ENCODE results near the gene NEDD4. TPM values are rescaled to one million over a fixed set of nuclear protein-coding genes. Genes with fewer than 3 reads are reported as not detected.
A peak's percentile ranks its signal among the peaks of the same experiment; 100 is the strongest.
"Not testable (repeated sequence)": the region's sequence is repeated elsewhere in the genome, so short reads cannot be mapped to it uniquely, and the experiment has no call there.

NEDD4 gene
- polyA plus RNA-seq (ENCODE audit: insufficient read length in 4 of 4): 10 to 100 TPM; 14.9 to 17.5 (median 15.9) TPM

DNA sequence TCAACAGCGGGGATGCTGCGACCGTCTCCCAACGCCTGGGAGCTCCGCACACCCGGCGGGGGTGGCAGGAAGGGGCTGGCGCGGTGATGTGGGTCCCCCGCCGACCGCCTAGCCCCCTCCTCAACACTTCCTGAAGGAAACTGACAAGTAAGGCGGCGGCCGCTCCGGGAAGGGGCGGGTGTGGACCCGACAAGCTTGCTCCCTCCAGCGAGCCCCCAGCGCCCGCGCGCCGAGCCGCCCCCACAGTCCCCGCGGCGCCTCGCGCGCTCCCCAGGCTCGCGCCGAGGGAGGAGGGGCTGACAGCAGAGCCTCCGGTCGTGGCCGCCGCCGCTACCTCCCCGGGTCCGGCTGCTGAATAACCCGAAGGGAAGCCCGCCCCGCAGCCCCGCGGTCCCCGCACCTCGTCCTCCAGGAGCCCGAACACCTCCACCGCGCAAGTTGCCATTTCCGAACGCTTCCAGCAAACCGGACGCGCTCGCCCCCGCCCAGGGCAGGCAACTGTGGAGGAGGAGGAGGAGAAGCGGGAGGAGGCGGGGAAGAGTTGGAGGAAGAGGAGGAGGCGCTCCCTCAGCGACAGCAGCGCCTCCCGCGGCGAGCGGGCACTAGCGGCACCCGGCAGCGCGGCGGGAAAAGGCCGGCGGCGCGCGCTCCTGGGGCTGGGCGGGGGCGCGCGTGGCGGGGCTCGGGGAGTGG is at the start of gene NEDD4:
TSS of gene NEDD4 (minus strand) at position 502 of the 693 bp plus-strand sequence. CDS start at position 445, 57 bp downstream.
- DNase-seq (ENCODE audit: low read depth in 4 of 4, low spot score in 3 of 4): peak; percentile 74 to 83 (median 78)

DNA sequence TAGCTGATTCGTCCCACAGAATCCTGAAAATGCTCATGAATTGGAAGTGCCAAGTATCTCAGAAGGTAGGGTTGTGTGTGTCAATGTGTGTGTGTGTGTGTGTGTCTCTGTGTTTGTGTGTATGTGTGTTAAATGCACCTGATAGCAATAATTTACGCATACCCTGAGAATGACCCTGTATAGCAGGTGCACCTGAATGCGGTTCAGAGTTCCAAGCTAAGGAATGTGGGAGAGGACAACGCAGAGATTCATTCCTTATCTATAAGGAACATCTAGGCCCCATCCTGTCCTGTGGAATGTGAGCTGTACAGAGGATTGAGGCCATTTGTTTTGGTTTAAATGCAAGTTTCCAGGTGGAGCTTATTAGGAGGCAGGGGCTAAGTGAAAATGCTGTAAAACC is 49.1 kb upstream of the NEDD4 start:
- DNase-seq (ENCODE audit: low read depth in 4 of 4, low spot score in 3 of 4): no peak

DNA sequence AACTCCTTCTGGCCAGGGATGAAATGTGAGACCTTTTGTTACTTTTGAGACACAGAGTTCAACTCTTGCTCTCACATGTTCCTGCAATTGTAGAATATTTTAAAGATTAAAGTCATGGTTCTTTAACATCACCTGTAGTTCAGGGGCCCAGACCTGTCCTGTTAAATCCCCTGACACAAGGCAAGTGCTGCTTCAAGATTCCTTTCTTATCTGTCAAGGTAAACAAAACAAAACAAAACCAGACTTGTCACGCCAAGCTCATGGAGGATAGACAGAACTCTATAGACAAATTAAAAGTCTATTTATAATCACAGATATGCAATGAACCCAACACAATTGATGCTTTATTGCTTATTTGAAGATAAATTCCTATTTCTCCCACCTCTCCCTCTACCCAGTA is 48.6 kb upstream of the NEDD4 start:
- no peak for DNase-seq (ENCODE audit: low read depth in 4 of 4, low spot score in 3 of 4)

DNA sequence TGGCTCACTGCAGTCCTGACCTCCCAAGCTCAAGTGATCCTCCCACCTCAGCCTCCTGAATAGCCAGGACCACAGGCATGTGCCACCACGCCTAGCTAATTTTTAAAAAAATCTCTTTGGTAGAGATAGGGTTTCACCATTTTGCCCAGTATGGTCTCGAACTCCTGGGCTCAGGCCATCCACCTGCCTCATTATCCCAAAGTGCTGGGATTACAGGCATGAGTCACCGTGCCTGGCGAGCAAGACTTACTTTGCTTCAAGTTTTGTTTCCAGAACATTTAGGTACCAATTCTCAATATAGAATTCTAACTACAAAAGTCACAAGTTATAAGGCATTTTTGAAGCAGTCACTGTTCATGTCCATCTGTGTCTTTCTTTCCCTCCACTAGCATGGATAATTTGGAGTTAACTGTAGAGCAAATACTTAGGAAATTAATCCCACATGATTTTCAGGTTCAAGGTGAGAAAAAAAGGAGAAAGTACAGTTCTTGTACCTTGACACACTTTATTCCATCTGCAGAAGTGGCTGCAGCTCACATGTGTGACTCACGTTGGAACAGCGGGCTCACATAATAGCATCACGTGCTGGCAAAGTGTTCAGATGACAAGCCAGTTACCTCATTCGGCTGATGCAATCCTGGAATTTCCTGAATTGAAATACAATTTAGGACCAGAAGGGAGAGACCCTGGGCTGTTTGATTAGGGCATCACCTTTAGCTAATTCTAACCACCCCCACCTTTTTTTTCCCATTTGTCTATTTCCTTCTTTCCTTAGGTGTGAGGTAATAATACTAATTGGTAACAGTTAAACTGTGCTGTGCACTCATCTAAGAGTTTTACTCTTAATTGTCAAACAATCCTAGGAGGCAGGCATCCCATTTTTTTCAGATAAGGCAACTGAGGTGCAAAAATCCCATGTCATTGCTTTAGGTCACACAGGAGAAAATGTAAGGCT is 46.9 kb upstream of the NEDD4 start:
- peak in 2 of 4 donors; percentile 18 to 22 for DNase-seq (ENCODE audit: low read depth in 4 of 4, low spot score in 3 of 4)

DNA sequence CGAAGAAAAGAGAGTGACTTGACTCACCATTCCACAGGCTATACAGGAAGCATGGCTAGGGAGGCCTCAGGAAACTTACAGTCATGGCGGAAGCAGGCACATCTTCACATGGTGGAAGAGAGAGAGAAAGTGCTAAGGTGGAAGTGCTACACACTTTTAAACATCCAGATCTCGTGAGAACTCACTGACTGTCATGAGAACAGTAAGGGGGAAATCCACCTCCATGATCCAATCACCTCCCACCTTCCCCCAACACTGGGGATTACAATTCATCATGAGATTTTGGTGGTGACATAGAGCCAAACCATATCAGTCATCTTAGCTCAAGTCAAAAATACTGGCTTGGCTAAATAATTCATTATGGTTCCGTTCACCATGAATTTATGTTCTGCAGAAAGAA is 45.3 kb upstream of the NEDD4 start:
- no peak for DNase-seq (ENCODE audit: low read depth in 4 of 4, low spot score in 3 of 4)

DNA sequence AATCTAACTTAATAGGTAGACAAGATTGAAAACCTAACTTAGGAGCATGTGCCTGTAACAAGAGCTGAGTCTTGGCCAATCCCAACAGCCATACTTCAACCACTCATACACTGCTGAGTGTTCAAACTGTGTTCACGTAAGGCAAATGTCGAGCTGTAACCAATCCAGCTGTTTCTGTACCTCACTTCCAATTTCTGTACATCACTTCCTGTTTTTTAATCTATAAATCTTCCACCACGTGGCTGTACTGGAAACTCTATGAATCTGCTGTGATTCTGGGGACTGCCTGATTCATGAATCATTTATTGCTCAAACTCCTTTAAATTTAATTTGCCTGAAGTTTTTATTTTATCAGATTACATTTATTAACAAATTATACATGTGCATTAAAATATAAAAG is 44.6 kb upstream of the NEDD4 start:
- no peak for DNase-seq (ENCODE audit: low read depth in 4 of 4, low spot score in 3 of 4)

DNA sequence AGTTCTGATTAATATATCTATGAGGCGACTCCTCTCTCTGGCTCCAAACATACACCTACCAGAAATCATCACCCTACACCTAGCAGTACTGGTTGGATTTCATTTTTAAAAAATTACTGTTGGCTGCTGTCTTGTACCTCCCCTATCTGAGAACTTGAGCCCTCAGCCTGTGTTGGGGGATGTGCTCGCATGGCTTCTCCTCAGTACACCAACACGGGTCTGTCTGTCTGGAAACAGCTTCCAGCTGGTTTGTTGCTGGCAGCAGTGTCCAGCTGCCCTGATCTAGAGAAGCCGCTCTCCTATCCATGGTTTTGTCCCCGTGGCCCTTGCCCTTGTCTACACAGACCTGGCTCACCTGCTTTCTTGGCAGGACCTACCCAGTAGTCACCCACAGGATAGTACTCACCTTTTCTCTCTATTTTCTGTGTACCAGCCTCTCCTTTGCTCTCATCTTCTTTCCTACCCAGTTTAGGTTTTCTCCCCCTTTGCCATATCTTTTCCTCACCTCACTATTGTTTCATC is 43.2 kb upstream of the NEDD4 start:
- no peak for DNase-seq (ENCODE audit: low read depth in 4 of 4, low spot score in 3 of 4)

DNA sequence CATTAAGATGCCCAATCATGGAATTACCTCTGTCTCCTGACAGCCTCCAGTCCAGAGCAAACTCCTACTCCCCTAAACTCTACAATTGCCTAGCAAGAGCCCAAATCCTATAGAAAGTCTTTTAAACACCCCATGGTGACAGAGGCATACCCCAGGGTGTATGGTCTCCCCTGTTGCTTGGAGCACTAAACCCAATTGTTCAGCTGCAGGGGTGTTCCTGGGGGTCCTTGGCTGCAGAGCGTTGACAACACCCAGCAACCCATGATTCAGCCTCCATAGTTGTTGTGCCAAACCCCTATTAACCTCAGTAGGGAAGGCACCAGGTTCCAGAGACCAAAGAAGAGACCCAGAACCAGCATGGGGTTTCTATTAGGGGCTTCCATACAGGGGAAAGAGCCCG is 41.8 kb upstream of the NEDD4 start:
- no peak for DNase-seq (ENCODE audit: low read depth in 4 of 4, low spot score in 3 of 4)

DNA sequence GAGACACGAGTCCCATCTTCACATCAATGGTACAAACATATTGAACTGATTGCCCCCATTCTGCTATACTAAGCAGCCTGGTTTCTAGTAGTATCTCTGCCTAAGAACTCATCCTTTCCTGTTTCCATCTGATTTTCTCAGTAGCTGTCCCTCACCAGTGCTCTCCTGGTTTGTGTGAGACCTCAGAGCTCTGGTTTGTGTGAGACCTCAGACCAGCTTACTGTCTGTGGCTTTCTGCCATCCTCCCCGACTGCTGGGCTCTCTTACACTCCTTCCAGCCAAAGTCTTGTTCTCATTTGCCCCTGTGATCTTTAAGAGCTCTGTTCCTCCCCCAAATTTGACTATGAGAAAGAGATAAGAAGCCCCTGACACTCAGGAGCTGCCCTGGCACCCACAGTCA is 41.1 kb upstream of the NEDD4 start:
- DNase-seq (ENCODE audit: low read depth in 4 of 4, low spot score in 3 of 4): no peak

DNA sequence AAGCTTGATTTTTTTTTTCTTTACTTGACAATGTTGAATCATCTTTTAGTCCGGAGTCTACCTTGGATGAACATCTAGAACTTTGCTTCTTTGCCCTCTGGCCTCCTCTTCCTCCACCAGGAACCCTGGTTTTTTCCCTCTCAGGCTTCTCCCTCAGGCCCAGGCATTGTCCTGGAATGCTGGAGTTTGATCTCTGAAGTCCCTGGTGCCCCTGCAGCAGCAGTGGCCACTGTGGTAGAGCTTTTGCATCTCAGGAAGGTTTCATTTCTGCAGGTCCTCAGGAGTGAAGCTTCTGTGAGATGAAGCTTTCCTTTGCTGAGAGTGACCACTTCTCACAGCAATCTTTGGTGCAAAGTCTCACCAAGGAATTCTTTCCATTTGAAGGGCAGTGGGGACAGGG is 39.0 kb upstream of the NEDD4 start:
- DNase-seq (ENCODE audit: low read depth in 4 of 4, low spot score in 3 of 4): no peak

DNA sequence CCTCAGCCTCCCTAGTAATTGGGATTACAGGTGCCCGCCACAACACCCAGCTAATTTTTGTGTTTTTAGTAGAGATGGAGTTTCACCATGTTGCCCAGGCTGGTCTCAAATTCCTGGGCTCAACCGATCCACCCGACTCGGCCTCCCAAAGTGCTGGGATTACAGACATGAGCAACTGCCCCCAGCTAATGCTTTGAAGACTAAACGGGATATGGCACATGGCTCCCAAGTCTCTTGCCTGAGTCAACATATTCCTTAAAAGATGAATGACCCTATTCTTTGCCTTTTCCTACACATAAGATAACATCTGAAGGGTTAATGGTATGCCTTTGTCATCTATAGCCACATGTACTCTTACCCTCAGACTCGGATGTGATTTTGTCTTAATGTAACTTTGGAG is 38.4 kb upstream of the NEDD4 start:
- DNase-seq (ENCODE audit: low read depth in 4 of 4, low spot score in 3 of 4): no peak

DNA sequence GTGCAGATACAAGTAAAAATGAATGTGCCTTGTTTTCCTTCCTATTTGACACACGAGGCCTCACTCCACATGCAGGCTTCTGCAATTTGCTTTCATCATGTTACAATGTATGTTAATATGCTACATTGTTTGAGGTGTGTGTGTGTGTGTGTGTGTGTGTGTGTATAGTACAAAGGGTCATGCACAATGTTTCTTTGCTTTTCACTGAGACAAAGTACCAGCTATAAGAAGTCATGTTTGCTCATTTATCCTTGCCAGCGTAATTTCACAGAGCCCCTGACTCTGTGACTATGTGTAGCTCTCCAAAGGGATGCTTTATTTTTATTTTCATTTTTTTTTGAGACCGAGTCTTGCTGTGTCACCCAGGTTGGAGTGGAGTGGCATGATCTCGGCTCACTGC is 38.0 kb upstream of the NEDD4 start:
- DNase-seq (ENCODE audit: low read depth in 4 of 4, low spot score in 3 of 4): no peak

DNA sequence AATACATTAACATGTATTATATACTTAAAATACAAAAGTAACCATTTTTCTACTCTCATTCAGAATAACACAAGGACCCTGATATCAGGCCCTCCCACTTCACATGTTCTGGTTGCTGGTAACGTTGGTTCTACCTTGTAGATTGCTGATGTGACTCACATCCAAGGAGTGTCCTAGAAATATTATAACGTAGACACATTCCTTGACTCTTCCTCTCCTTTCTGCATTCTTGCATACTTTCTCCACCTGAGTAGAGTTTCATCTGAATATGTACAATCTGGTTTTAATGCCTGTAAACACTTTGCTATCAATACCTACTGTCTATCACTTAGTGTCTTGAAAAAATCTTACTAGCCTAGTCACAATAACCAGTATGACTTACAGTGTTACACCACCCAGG is 35.0 kb upstream of the NEDD4 start:
- DNase-seq (ENCODE audit: low read depth in 4 of 4, low spot score in 3 of 4): no peak

DNA sequence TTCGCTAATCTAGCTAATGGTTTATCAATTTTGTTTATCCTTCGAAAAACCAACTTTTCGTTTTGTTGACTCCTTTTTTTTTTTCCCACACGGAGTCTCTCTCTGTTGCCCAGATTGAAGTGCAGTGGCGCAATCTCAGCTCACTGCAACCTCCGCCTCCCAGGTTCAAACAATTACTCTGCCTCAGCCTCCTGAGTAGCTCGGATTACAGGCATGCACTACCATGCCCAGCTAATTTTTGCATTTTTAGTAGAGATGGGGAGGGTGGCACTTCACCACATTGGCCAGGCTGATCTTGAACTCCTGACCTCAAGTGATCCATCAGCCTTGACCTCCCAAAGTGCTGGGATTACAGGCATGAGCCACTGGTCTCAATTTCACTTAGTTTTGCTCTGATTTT is 29.7 kb upstream of the NEDD4 start:
- not testable (repeated sequence) for DNase-seq (ENCODE audit: low read depth in 4 of 4, low spot score in 3 of 4)

DNA sequence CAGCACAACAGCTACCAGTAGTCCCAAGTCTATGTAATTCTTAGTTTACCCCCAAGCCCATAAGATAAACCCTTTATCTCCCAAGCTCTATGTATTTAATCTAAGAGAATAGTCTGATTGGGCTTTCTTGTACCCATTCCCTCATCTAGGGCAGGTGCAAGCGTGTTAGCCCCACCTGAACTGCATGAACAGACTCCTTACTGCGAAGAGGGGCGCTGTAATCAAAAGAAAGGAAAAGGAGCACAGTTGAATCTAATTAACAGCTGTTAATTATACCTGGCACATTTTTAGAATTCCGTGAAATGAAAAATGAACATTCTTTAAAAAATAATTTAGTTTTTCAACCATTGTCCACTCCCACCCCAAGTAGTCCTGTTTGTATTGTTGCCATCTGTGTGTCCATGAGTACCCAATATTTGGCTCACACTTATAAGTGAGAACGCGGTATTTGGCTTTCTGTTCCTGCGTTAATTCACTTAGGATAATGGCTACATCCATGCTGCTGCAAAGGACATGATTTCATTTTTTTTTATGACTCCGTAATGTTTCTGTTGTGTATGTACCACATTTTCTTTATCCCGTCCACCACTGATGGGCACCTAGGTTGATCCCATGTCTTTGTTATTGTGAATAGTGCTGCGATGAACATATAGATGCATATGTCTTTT is 26.5 kb upstream of the NEDD4 start:
- no peak for DNase-seq (ENCODE audit: low read depth in 4 of 4, low spot score in 3 of 4)

DNA sequence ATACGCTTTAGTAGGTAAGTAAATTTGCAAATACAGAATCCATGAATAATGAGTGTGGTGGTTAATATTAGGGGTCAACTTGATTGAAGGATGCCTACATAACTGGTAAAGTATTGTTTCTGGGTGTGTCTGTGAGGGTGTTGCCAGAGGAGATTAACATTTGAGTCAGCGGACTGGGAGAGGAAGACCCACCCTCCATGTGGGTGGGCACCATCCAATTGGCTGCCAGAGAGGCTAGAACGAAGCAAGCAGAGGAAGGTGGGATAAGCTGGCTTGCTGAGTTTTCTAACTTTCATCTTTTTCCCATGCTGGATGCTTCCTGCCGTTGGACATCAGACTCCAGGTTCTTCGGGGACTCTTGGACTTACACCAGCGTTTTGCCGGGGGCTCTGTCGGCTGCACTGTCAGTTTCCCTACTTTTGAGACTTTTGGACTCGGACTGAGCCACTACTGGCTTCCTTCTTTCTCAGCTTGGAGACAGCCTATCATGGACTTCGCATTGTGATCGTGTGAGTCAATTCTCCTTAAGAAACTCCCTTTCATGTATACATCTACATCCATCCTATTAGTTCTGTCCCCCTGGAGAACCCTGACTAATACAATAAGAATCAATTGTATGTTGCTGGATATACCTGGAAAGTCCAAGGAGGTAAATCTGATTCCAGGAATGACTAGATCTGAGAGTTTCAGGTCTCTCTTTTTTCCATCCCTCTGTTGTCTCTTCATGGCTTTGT is 25.8 kb upstream of the NEDD4 start:
- DNase-seq (ENCODE audit: low read depth in 4 of 4, low spot score in 3 of 4): no peak

DNA sequence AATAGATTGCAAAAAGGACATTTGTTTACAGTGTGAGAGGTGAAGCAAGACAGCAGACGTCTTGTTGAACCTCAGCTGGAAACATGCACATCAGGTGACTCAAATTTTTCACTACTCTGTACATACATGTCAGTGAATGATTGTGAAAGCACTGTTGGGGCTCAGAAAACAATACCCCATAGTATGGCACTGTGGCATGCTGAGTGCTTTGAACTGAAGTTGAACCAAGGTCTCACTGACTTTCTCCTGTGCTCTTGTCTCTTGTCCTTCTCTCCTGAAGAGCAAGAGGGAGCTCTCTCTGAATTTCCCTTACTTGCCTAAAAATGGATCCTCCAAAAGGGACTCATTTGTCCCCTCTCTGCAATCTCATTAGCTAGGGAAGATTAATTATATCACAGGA is 24.5 kb upstream of the NEDD4 start:
- no peak for DNase-seq (ENCODE audit: low read depth in 4 of 4, low spot score in 3 of 4)

DNA sequence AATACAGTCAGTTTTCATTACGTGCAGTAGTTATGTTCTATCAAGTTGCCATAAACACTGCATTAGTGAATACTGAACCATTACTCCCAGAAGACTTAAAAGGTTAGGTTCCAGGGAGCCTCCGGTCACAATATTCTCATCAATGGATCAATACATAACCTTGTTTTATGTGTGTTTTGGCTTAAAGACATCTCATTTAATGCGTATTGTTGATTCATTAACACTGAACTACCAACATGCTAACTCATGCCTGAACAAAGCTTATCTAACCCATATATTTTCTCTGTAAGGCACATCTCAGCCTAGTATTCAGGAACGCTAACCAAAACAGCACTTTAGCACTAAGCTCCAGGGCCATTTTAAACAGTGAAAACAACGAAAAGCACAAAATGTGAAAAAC is 24.1 kb upstream of the NEDD4 start:
- no peak for DNase-seq (ENCODE audit: low read depth in 4 of 4, low spot score in 3 of 4)

DNA sequence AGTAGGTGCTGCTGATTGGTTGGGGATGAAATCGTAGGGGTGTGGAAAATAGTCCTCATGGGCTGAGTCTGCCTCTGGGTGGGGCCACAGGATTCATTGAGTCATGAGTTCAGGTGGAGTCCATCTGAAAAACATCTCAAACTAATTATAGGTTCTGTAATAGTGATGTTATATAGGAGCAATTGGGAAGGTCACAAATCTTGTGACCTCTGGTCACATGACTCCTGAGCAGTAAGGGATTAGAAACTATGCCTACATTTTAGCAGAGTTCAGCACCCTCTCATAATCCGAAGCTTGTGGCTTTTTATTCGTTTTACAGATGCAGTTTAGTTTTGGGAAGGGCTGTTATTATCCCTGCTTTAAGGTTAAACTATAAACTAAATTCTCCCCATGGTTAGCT is 22.9 kb upstream of the NEDD4 start:
- no peak for DNase-seq (ENCODE audit: low read depth in 4 of 4, low spot score in 3 of 4)

DNA sequence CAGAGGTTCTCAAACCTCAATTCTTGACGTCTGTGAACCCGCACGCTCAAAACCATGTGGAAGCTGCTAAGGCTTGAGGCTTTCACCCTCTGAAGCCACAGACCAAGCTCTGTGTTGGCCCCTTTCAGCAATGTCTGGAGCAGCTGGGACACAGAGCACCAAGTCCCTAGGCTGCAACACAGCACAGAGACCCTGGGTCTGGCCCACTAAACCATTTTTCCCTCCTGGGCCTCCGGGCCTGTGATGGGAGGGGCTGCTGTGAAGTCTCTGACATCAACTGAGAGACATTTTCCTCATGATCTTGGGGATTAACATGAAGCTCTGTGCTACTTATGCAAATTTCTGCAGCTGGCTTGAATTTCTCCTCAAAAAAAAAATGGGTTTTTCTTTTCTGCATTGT is 21.3 kb upstream of the NEDD4 start:
- no peak for DNase-seq (ENCODE audit: low read depth in 4 of 4, low spot score in 3 of 4)

Measured in left renal pelvis (tissue), 4 donors.